ENCODE results near the gene PPM1D.
"Not testable (repeated sequence)": the region's sequence is repeated elsewhere in the genome, so short reads cannot be mapped to it uniquely, and the experiment has no call there.

PPM1D gene

GRCh38 chr17:60602871-60603270 is 2.9 kb downstream of the PPM1D start:
- Histone ChIP-seq H3K4me3 (ENCODE audit: insufficient read depth, low read depth, low read length) (peak overlapping the region; percentile 78), H3K27me3 (ENCODE audit: control insufficient read depth, insufficient read depth, low read length, poor library complexity, severe bottlenecking) (no peaks in the 10 kb centered on the region), H3K9me3 (ENCODE audit: control insufficient read depth, low read length) (no peaks in the 10 kb centered on the region), H3K4me1 (ENCODE audit: control insufficient read depth, insufficient read depth, low read length) (peaks cover 5% of the 10 kb centered on the region), H3K36me3 (ENCODE audit: control insufficient read depth, insufficient read depth, low read length) (no peaks in the 10 kb centered on the region), H3K27ac (ENCODE audit: insufficient read depth, low read depth, low read length, poor library complexity, severe bottlenecking) (no peak overlapping the region)
- WGBS, 2 experiments = 3 to 11% methylated on average over 1 of the region's 1 CpG

DNA sequence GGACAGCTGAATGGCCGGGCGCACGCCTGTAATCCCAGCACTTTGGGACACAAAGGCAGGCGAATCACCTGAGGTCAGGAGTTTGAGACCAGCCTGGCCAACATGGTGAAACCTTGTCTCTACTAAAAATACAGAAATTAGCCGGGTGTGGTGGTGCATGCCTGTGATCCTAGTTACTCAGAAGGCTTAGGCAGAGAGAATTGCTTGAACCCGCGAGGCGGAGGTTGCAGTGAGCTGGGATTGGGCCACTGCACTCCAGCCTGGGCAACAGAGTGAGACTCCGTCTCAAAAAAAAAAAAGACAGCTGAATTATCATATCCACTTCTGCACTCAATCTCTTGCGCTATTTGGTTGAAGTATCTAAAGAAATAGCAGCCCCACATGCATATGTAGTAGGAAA is 3.5 kb downstream of the PPM1D start:
- H3K27me3 ChIP-seq (ENCODE audit: control insufficient read depth, insufficient read depth, low read length, poor library complexity, severe bottlenecking); H3K36me3 ChIP-seq (ENCODE audit: control insufficient read depth, insufficient read depth, low read length); H3K4me1 ChIP-seq (ENCODE audit: control insufficient read depth, insufficient read depth, low read length); H3K27ac ChIP-seq (ENCODE audit: insufficient read depth, low read depth, low read length, poor library complexity, severe bottlenecking); H3K9me3 ChIP-seq (ENCODE audit: control insufficient read depth, low read length); H3K4me3 ChIP-seq (ENCODE audit: insufficient read depth, low read depth, low read length): not testable (repeated sequence)
- WGBS, 2 experiments = 88 to 92% methylated on average over 9 to 10 of the region's 10 CpGs

DNA sequence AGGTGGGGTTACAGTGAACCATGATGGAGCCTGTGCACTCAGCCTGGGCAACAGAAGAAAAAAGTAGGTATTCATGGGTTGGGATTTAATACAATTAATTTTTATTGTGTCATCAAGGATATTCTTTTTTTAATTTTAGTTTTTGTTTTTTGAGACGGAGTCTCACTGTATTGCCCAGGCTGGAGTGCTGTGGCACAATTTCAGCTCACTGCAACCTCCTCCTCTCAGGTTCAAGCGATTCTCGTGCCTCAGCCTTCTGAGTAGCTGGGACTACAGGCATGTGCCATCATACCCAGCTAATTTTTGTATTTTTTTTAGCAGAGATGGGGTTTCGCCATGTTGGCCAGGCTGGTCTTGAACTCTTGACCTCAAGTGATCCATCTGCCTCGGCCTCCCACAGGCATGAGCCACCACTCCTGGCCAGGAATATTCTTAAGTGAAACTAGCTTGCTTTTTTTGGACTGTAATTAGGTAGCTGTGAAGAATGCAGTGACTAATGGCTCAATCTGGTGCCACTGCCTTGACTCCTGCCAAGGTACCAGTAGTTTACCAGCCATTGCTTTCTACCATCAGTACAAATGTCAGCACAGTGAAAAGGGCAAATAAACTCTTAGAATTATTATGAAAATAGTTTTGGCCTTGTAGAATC is 4.8 kb downstream of the PPM1D start:
- no peak overlapping the region for H3K27ac ChIP-seq (ENCODE audit: insufficient read depth, low read depth, low read length, poor library complexity, severe bottlenecking)
- peaks cover 5% of the 10 kb centered on the region for H3K4me1 ChIP-seq (ENCODE audit: control insufficient read depth, insufficient read depth, low read length)
- no peak overlapping the region for H3K4me3 ChIP-seq (ENCODE audit: insufficient read depth, low read depth, low read length)
- no peaks in the 10 kb centered on the region for H3K36me3 ChIP-seq (ENCODE audit: control insufficient read depth, insufficient read depth, low read length)
- no peaks in the 10 kb centered on the region for H3K9me3 ChIP-seq (ENCODE audit: control insufficient read depth, low read length)
- 95% methylated on average over 5 of the region's 5 CpGs for whole genome bisulfite sequencing, 2 experiments
- H3K27me3 ChIP-seq (ENCODE audit: control insufficient read depth, insufficient read depth, low read length, poor library complexity, severe bottlenecking) = no peaks in the 10 kb centered on the region

- Histone ChIP-seq H3K27me3 (ENCODE audit: control insufficient read depth, insufficient read depth, low read length, poor library complexity, severe bottlenecking) (no peaks in the 10 kb centered on the region), H3K4me1 (ENCODE audit: control insufficient read depth, insufficient read depth, low read length) (peaks cover 5% of the 10 kb centered on the region), H3K4me3 (ENCODE audit: insufficient read depth, low read depth, low read length) (no peak overlapping the region), H3K36me3 (ENCODE audit: control insufficient read depth, insufficient read depth, low read length) (no peaks in the 10 kb centered on the region), H3K9me3 (ENCODE audit: control insufficient read depth, low read length) (no peaks in the 10 kb centered on the region), H3K27ac (ENCODE audit: insufficient read depth, low read depth, low read length, poor library complexity, severe bottlenecking) (no peak overlapping the region)
Measured at GRCh38 chr17:60606036-60606435, 6.0 kb downstream of the PPM1D start.

DNA sequence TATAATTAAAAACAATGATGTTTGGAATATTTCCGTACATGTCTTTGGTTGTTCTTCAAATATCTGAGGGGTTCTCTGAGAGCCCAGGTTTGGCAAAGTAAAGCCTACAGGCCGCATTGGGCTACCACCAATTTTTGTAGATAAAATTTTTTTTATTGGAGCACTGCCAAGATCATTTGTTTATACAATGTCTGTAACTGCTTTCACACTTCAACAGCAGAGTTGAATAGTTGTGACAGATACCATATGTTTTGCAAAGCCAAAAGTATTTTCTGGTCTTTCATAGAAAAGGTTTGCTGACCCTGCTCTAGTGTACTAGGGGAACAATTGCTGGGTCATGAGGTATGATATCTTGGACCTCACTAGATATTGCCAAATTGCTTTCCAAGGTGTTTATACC is 10.5 kb downstream of the PPM1D start:
- Histone ChIP-seq H3K27ac (ENCODE audit: insufficient read depth, low read depth, low read length, poor library complexity, severe bottlenecking) (no peak overlapping the region), H3K9me3 (ENCODE audit: control insufficient read depth, low read length) (no peaks in the 10 kb centered on the region), H3K4me1 (ENCODE audit: control insufficient read depth, insufficient read depth, low read length) (no peaks in the 10 kb centered on the region), H3K4me3 (ENCODE audit: insufficient read depth, low read depth, low read length) (no peak overlapping the region), H3K27me3 (ENCODE audit: control insufficient read depth, insufficient read depth, low read length, poor library complexity, severe bottlenecking) (no peaks in the 10 kb centered on the region), H3K36me3 (ENCODE audit: control insufficient read depth, insufficient read depth, low read length) (no peaks in the 10 kb centered on the region)
- WGBS, 2 experiments = 97 to 100% methylated on average over 2 of the region's 2 CpGs

GRCh38 chr17:60611321-60611720 is 11.3 kb downstream of the PPM1D start:
- H3K4me3 ChIP-seq (ENCODE audit: insufficient read depth, low read depth, low read length); H3K36me3 ChIP-seq (ENCODE audit: control insufficient read depth, insufficient read depth, low read length); H3K27me3 ChIP-seq (ENCODE audit: control insufficient read depth, insufficient read depth, low read length, poor library complexity, severe bottlenecking); H3K9me3 ChIP-seq (ENCODE audit: control insufficient read depth, low read length); H3K4me1 ChIP-seq (ENCODE audit: control insufficient read depth, insufficient read depth, low read length); H3K27ac ChIP-seq (ENCODE audit: insufficient read depth, low read depth, low read length, poor library complexity, severe bottlenecking): not testable (repeated sequence)
- 96 to 97% methylated on average over 5 of the region's 5 CpGs for WGBS, 2 experiments

- H3K9me3 ChIP-seq (ENCODE audit: control insufficient read depth, low read length) = no peaks in the 10 kb centered on the region
- WGBS, 2 experiments = 96 to 97% methylated on average over 19 of the region's 19 CpGs
- H3K4me1 ChIP-seq (ENCODE audit: control insufficient read depth, insufficient read depth, low read length) = no peaks in the 10 kb centered on the region
- H3K4me3 ChIP-seq (ENCODE audit: insufficient read depth, low read depth, low read length) = no peak overlapping the region
- H3K27ac ChIP-seq (ENCODE audit: insufficient read depth, low read depth, low read length, poor library complexity, severe bottlenecking) = no peak overlapping the region
- no peaks in the 10 kb centered on the region for H3K27me3 ChIP-seq (ENCODE audit: control insufficient read depth, insufficient read depth, low read length, poor library complexity, severe bottlenecking)
- H3K36me3 ChIP-seq (ENCODE audit: control insufficient read depth, insufficient read depth, low read length) = no peaks in the 10 kb centered on the region
Measured at GRCh38 chr17:60613325-60613724, 13.3 kb downstream of the PPM1D start.

GRCh38 chr17:60613796-60614195 is 13.8 kb downstream of the PPM1D start:
- not testable (repeated sequence) for H3K27me3 ChIP-seq (ENCODE audit: control insufficient read depth, insufficient read depth, low read length, poor library complexity, severe bottlenecking); H3K27ac ChIP-seq (ENCODE audit: insufficient read depth, low read depth, low read length, poor library complexity, severe bottlenecking); H3K9me3 ChIP-seq (ENCODE audit: control insufficient read depth, low read length); H3K4me1 ChIP-seq (ENCODE audit: control insufficient read depth, insufficient read depth, low read length); H3K36me3 ChIP-seq (ENCODE audit: control insufficient read depth, insufficient read depth, low read length); H3K4me3 ChIP-seq (ENCODE audit: insufficient read depth, low read depth, low read length)
- WGBS, 2 experiments = 93 to 96% methylated on average over 19 to 20 of the region's 20 CpGs

DNA sequence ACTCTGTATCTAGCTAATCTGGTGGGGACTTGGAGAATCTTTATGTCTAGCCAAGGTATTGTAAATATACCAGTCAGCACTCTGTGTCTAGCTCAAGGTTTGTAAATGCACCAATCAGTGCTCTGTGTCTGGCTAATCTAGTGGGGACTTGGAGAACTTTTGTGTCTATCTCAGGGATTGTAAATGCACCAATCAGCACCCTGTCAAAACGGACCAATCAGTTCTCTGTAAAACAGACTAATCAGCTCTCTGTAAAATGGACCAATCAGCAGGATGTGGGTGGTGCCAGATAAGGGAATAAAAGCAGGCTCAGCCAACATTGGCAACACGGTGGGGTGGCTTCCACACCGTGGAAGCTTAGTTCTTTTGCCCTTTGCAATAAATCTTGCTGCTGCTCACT is 14.3 kb downstream of the PPM1D start:
- not testable (repeated sequence) for H3K4me1 ChIP-seq (ENCODE audit: control insufficient read depth, insufficient read depth, low read length); H3K36me3 ChIP-seq (ENCODE audit: control insufficient read depth, insufficient read depth, low read length); H3K27me3 ChIP-seq (ENCODE audit: control insufficient read depth, insufficient read depth, low read length, poor library complexity, severe bottlenecking); H3K4me3 ChIP-seq (ENCODE audit: insufficient read depth, low read depth, low read length); H3K27ac ChIP-seq (ENCODE audit: insufficient read depth, low read depth, low read length, poor library complexity, severe bottlenecking); H3K9me3 ChIP-seq (ENCODE audit: control insufficient read depth, low read length)
- WGBS, 2 experiments = 82 to 93% methylated on average over 3 of the region's 3 CpGs

- Histone ChIP-seq H3K4me3 (ENCODE audit: insufficient read depth, low read depth, low read length) (no peak overlapping the region), H3K4me1 (ENCODE audit: control insufficient read depth, insufficient read depth, low read length) (no peaks in the 10 kb centered on the region), H3K27ac (ENCODE audit: insufficient read depth, low read depth, low read length, poor library complexity, severe bottlenecking) (no peak overlapping the region), H3K27me3 (ENCODE audit: control insufficient read depth, insufficient read depth, low read length, poor library complexity, severe bottlenecking) (no peaks in the 10 kb centered on the region), H3K9me3 (ENCODE audit: control insufficient read depth, low read length) (no peaks in the 10 kb centered on the region), H3K36me3 (ENCODE audit: control insufficient read depth, insufficient read depth, low read length) (no peaks in the 10 kb centered on the region)
- 91 to 92% methylated on average over 6 of the region's 7 CpGs for WGBS, 2 experiments
Measured at GRCh38 chr17:60615108-60615507, 15.1 kb downstream of the PPM1D start.

DNA sequence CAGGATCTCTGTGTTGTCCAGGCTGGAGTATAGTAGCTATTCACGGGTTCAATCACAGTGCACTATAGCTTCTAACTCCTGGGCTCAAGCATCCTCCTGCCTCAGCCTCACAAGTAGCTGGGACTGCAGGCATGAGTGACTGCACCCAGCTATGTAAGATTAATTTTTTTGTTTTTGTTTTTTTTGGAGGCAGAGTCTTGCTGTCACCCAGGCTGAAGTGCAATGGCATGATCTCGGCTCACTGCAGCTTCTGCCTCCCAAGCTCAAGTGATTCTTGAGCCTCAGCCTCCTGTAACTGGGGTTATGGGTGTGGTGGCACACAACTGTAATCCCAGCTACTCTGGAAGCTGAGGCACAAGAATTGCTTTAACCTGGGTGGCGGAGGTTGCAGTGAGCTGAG is 15.8 kb downstream of the PPM1D start:
- no peak overlapping the region for H3K4me3 ChIP-seq (ENCODE audit: insufficient read depth, low read depth, low read length)
- WGBS, 2 experiments = 87 to 95% methylated on average over 3 of the region's 3 CpGs
- no peaks in the 10 kb centered on the region for H3K4me1 ChIP-seq (ENCODE audit: control insufficient read depth, insufficient read depth, low read length)
- H3K27me3 ChIP-seq (ENCODE audit: control insufficient read depth, insufficient read depth, low read length, poor library complexity, severe bottlenecking) = no peaks in the 10 kb centered on the region
- no peaks in the 10 kb centered on the region for H3K9me3 ChIP-seq (ENCODE audit: control insufficient read depth, low read length)
- no peaks in the 10 kb centered on the region for H3K36me3 ChIP-seq (ENCODE audit: control insufficient read depth, insufficient read depth, low read length)
- no peak overlapping the region for H3K27ac ChIP-seq (ENCODE audit: insufficient read depth, low read depth, low read length, poor library complexity, severe bottlenecking)
